Upper lobe of right lung (tissue), 1 donor: ENCODE measurements around the gene PROCA1. TPM values are rescaled to one million over a fixed set of nuclear protein-coding genes. Genes with fewer than 3 reads are reported as not detected.

Experiments
- ATAC-seq: fragments of 200-7000 bp; cut with Tn5 transposase; one replicate; pipeline ENCODE4 v1.9.1; 2020; ENCODE audit warnings: mild to moderate bottlenecking, moderate library complexity
- DNase-seq: peaks from one replicate; pipeline ENCODE4 v3.0.0-alpha.2; 2020
- H3K27ac ChIP-seq: fragments of 200-600 bp; one replicate; pipeline ENCODE4 v1.8.0; 2022
- H3K27me3 ChIP-seq: fragments of 200-600 bp; one replicate; pipeline ENCODE4 v1.8.0; 2022; ENCODE audit warnings: mild to moderate bottlenecking
- H3K36me3 ChIP-seq: fragments of 200-600 bp; one replicate; pipeline ENCODE4 v1.8.0; 2022
- H3K4me1 ChIP-seq: fragments of 200-600 bp; one replicate; pipeline ENCODE4 v1.8.0; 2022
- H3K4me3 ChIP-seq: fragments of 200-600 bp; one replicate; pipeline ENCODE4 v1.8.0; 2022; ENCODE audit warnings: mild to moderate bottlenecking
- H3K9me3 ChIP-seq: fragments of 200-600 bp; one replicate; pipeline ENCODE4 v1.8.0; 2022
- intact Hi-C: fragments of 100-400 bp; cut with DNase I; formaldehyde crosslinking; loops from one replicate; pipeline ENCODE4 v1.11.0; 2022
- total RNA-seq: library from RNA; stranded (reverse); fragmentation: NEBNext Ultra II Directional; extraction: Animal tissue kit (Norgen Biotek cat#: 25700); gene quantifications from one replicate; pipeline ENCODE4 v1.2.1, GENCODE V29; 2021
- TF ChIP-seq, protein P1 (sequence below): fragments of 200-600 bp; IDR thresholded peaks from one replicate; pipeline ENCODE4 v1.8.0; 2022; ENCODE audit warnings: antibody characterized with exemption
- donor health status: DM: no; HTN: yes; CAD: no; lungs with severe emphysema.

The PROCA1 gene
- total RNA-seq, 1 donor from 2014 or later, result 3.3 TPM

DNA sequence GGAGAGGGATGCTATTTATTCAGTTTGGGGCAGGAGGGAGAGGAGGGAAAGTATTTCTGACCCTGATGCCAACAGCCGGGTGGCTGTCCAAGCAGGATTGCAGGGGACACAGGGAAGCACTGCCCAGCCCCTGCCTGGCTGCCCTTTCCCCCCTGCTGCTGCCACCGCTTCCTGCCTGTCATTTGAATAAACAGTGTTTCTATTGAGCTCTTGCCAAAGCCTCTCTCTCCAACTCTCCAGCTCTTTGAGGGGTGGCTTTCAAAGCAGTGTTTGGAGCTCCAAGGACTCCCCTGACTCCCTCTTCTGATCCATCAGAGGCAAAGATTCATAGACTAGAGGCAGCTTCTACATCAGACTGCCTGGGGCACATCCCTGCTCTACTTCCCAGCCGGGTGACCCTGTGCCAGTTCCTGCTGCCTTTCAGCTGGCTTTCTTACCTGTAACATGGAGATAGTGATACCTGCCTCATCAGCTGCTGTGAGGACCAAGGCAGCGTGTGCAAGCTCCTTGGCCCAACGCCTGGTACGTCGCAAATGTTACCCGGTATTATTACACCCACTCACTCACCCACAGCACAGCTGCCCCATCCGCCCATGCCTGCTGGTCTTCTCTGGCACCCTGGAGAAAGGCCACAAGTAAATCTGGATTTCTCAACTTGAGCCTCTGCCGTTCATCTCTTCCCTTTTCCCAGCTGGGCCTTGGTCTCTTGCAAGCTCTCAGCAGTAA is 9.5 kb downstream of the PROCA1 start:
- DNase-seq, result no peak
- no peaks in the 10 kb centered on the region for H3K4me1 ChIP-seq
- peaks cover 66% of the 10 kb centered on the region for H3K36me3 ChIP-seq
- intact Hi-C loops, result no loop called here
- ATAC-seq, result no peak
- TF ChIP-seq, protein P1, sequence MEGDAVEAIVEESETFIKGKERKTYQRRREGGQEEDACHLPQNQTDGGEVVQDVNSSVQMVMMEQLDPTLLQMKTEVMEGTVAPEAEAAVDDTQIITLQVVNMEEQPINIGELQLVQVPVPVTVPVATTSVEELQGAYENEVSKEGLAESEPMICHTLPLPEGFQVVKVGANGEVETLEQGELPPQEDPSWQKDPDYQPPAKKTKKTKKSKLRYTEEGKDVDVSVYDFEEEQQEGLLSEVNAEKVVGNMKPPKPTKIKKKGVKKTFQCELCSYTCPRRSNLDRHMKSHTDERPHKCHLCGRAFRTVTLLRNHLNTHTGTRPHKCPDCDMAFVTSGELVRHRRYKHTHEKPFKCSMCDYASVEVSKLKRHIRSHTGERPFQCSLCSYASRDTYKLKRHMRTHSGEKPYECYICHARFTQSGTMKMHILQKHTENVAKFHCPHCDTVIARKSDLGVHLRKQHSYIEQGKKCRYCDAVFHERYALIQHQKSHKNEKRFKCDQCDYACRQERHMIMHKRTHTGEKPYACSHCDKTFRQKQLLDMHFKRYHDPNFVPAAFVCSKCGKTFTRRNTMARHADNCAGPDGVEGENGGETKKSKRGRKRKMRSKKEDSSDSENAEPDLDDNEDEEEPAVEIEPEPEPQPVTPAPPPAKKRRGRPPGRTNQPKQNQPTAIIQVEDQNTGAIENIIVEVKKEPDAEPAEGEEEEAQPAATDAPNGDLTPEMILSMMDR, result no peak
- H3K4me3 ChIP-seq, result no peak overlapping the region
- no peaks in the 10 kb centered on the region for H3K9me3 ChIP-seq
- no peak overlapping the region for H3K27ac ChIP-seq
- no peaks in the 10 kb centered on the region for H3K27me3 ChIP-seq

DNA sequence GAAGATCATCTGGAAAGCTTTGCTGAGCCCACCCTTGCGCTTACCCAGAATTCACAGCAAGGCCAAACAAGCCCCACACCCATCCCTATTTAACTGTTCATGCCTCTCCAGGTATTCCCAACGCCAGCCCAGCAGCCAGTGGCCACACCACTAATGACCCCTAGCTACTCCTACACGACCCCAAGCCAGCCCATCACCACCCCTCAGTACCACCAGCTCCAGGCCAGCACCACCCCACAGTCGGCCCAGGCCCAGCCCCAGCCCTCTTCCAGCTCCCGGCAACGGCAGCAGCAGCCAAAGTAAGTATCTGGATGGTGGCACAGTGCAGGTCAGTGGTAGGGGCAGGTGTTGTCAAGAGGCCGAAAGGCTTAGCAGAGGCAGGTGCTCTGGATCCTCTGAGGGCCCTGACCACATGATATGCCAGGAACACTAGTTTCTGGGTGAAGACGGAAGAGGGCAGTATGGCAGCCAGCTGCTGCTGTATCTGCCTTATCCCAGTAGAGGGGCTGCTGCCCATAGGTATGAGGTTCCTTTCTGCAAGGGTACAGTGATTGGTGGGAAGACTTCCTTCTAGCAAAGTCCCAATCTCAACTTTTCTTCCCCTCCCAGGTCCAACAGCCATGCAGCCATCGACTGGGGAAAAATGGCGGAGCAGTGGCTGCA is 10.7 kb downstream of the PROCA1 start:
- intact Hi-C loops, result no loop called here
- Histone ChIP-seq H3K27ac (no peak overlapping the region), H3K4me3 (no peak overlapping the region), H3K36me3 (peaks cover 78% of the 10 kb centered on the region), H3K27me3 (no peaks in the 10 kb centered on the region), H3K9me3 (no peaks in the 10 kb centered on the region), H3K4me1 (no peaks in the 10 kb centered on the region)
- TF ChIP-seq, protein P1, result no peak
- ATAC-seq, result no peak
- DNase-seq, result no peak

GRCh38 chr17:28700278-28700677 is 11.4 kb downstream of the PROCA1 start:
- DNase-seq (no peak), ATAC-seq (no peak)
- Histone ChIP-seq H3K36me3 (peaks cover 85% of the 10 kb centered on the region), H3K9me3 (no peaks in the 10 kb centered on the region), H3K4me3 (no peak overlapping the region), H3K27me3 (no peaks in the 10 kb centered on the region), H3K4me1 (no peaks in the 10 kb centered on the region), H3K27ac (no peak overlapping the region)
- TF ChIP-seq, protein P1, result no peak
- intact Hi-C loops, result no loop called here

DNA sequence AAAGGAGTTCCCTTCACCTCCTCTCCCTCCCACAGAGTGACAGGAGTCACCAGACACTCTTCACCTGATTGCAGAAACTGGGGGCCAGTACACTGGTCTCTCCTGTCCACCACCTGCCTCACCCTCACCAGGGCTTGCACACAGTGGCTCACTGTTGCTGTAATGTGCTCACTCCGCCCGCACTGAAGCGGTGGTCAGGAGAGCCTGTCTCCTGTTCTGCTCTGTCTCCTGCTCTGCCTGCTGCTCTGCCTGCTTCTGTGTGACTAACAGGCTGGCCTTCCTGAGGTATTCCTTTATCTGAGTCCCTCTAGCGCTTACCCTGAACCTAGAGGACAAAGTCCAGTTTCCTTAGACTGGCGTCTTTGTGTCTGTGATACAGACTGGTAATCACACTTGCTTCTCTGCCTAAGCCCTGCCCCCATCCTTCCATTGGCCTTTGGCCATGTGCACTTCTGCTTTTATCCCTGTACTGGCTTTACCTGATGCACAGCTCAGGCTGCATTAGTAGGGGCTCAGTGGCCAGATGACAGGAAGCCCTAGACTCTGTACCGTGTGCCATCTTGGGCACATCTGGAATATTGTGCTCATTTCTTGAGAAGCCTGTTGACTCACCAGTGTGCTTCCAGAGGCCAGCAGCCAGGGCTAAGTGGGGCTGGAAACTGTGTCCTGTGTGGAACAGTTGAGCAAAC is 13.3 kb downstream of the PROCA1 start:
- TF ChIP-seq, protein P1, result no peak
- peaks cover 98% of the 10 kb centered on the region for H3K36me3 ChIP-seq
- intact Hi-C loops, result no loop called here
- ATAC-seq (no peak), DNase-seq (no peak)
- H3K4me3 ChIP-seq, result no peak overlapping the region
- no peaks in the 10 kb centered on the region for H3K4me1 ChIP-seq
- no peak overlapping the region for H3K27ac ChIP-seq
- no peaks in the 10 kb centered on the region for H3K27me3 ChIP-seq
- H3K9me3 ChIP-seq, result no peaks in the 10 kb centered on the region

- Histone ChIP-seq H3K4me1 (no peaks in the 10 kb centered on the region), H3K27me3 (no peaks in the 10 kb centered on the region), H3K27ac (no peak overlapping the region), H3K4me3 (no peak overlapping the region), H3K9me3 (no peaks in the 10 kb centered on the region), H3K36me3 (peaks cover 100% of the 10 kb centered on the region)
- no peak for DNase-seq
- intact Hi-C loops, result no loop called here
- no peak for ATAC-seq
- TF ChIP-seq, protein P1, result no peak
Measured at GRCh38 chr17:28693869-28694268, 17.8 kb downstream of the PROCA1 start.
